ENCODE measurements around the gene JAKMIP1. TPM values are rescaled to one million over a fixed set of nuclear protein-coding genes. Genes with fewer than 3 reads are reported as not detected.

JAKMIP1 gene
- total RNA-seq, 1 donor from 2014 or later = 5.5 TPM

GRCh38 chr4:6043188-6043587 is 157.2 kb downstream of the JAKMIP1 start:
- no peaks in the 10 kb centered on the region for H3K4me1 Mint-ChIP-seq
- Histone ChIP-seq H4K20me1 (ENCODE audit: low read depth) (no peaks in the 10 kb centered on the region), H3K36me3 (no peaks in the 10 kb centered on the region), H3K27ac (no peak overlapping the region), H3F3A (ENCODE audit: low read depth) (no peaks in the 10 kb centered on the region), H3K79me2 (ENCODE audit: low read depth) (no peaks in the 10 kb centered on the region), H3K9ac (no peak overlapping the region), H3K4me1 (no peaks in the 10 kb centered on the region), H3K9me3 (ENCODE audit: low read depth) (no peaks in the 10 kb centered on the region), H3K4me3 (no peak overlapping the region), H3K27me3 (no peaks in the 10 kb centered on the region), H3K4me2 (no peak overlapping the region), H2AFZ (replicated peaks) (no peak overlapping the region)
- no peak overlapping the region for H3K27ac Mint-ChIP-seq
- DNase-seq (ENCODE audit: low spot score) = no peak
- no peaks in the 10 kb centered on the region for H3K9me3 Mint-ChIP-seq
- H3K4me3 Mint-ChIP-seq = no peak overlapping the region
- no peaks in the 10 kb centered on the region for H3K36me3 Mint-ChIP-seq
- H3K27me3 Mint-ChIP-seq (ENCODE audit: insufficient read depth, low read depth) = peaks cover 3% of the 10 kb centered on the region
- TF ChIP-seq CTCF (IDR thresholded peaks at IDR 0.05) = no peak
- TF ChIP-seq EZH2 (IDR thresholded peaks at IDR 0.05) = no peak
- TF ChIP-seq EZH2phosphoT487 (IDR thresholded peaks at IDR 0.05) = no peak

- H3K36me3 Mint-ChIP-seq = no peaks in the 10 kb centered on the region
- no peaks in the 10 kb centered on the region for H3K36me3 ChIP-seq
Measured at GRCh38 chr4:6042293-6043063, 157.9 kb downstream of the JAKMIP1 start.

GRCh38 chr4:6041800-6042199 is 158.5 kb downstream of the JAKMIP1 start:
- Mint-ChIP-seq H3K4me1 (no peaks in the 10 kb centered on the region), H3K27me3 (ENCODE audit: insufficient read depth, low read depth) (peaks cover 3% of the 10 kb centered on the region), H3K4me3 (no peak overlapping the region), H3K27ac (no peak overlapping the region), H3K36me3 (no peaks in the 10 kb centered on the region), H3K9me3 (no peaks in the 10 kb centered on the region)
- Histone ChIP-seq H3K4me2 (no peak overlapping the region), H3K27ac (no peak overlapping the region), H3K79me2 (ENCODE audit: low read depth) (no peaks in the 10 kb centered on the region), H3K9ac (no peak overlapping the region), H3F3A (ENCODE audit: low read depth) (no peaks in the 10 kb centered on the region), H2AFZ (replicated peaks) (no peak overlapping the region), H3K36me3 (no peaks in the 10 kb centered on the region), H3K4me1 (no peaks in the 10 kb centered on the region), H3K9me3 (ENCODE audit: low read depth) (no peaks in the 10 kb centered on the region), H3K4me3 (no peak overlapping the region), H3K27me3 (no peaks in the 10 kb centered on the region), H4K20me1 (ENCODE audit: low read depth) (no peaks in the 10 kb centered on the region)
- no peak for DNase-seq (ENCODE audit: low spot score)
- no peak for TF ChIP-seq CTCF (IDR thresholded peaks at IDR 0.05)

More at GRCh38 chr4:6042293-6043063, 157.9 kb downstream of the JAKMIP1 start:
- no peaks in the 10 kb centered on the region for H3K4me1 Mint-ChIP-seq
- H3K4me3 ChIP-seq = no peak overlapping the region
- peaks cover 3% of the 10 kb centered on the region for H3K27me3 Mint-ChIP-seq (ENCODE audit: insufficient read depth, low read depth)
- no peaks in the 10 kb centered on the region for H3K9me3 ChIP-seq (ENCODE audit: low read depth)
- H3K27me3 ChIP-seq = no peaks in the 10 kb centered on the region
- no peak overlapping the region for H3K9ac ChIP-seq
- H3K79me2 ChIP-seq (ENCODE audit: low read depth) = no peaks in the 10 kb centered on the region
- no peaks in the 10 kb centered on the region for H4K20me1 ChIP-seq (ENCODE audit: low read depth)
- H3K9me3 Mint-ChIP-seq = no peaks in the 10 kb centered on the region
- DNase-seq (ENCODE audit: low spot score) = no peak
- no peak overlapping the region for H3K27ac Mint-ChIP-seq
- H2AFZ ChIP-seq (replicated peaks) = no peak overlapping the region
- H3K27ac ChIP-seq = no peak overlapping the region
- H3K4me1 ChIP-seq = no peaks in the 10 kb centered on the region
- no peak overlapping the region for H3K4me3 Mint-ChIP-seq
- no peak overlapping the region for H3K4me2 ChIP-seq
- no peak for TF ChIP-seq EZH2 (IDR thresholded peaks at IDR 0.05)
- TF ChIP-seq EZH2phosphoT487 (IDR thresholded peaks at IDR 0.05) = no peak
- no peak for TF ChIP-seq CTCF (IDR thresholded peaks at IDR 0.05)
- no peaks in the 10 kb centered on the region for H3F3A ChIP-seq (ENCODE audit: low read depth)

All from neural progenitor cell (in vitro differentiated cells).